Prostate gland (tissue), 2 donors: ENCODE results near the gene CPXM2. TPM values are rescaled to one million over a fixed set of nuclear protein-coding genes. Genes with fewer than 3 reads are reported as not detected.

Experiments
- DNase-seq: peaks from one replicate; pipeline ENCODE4 v3.0.0-alpha.2; 2019; ENCODE audit warnings: low spot score
- H3K27ac ChIP-seq, 2 donors: fragments of 200-600 bp; sonication (generic); 2 replicates each; pipeline ENCODE4 v1.5.1; 2017 to 2019
- H3K27me3 ChIP-seq: fragments of 200-600 bp; sonication (generic); replicated peaks from 2 replicates; pipeline ENCODE4 v1.5.1; 2019; ENCODE audit not compliant: insufficient read depth
- H3K36me3 ChIP-seq, 2 donors: fragments of 200-600 bp; sonication (generic); 1 replicate in 1 of 2; 2 replicates in 1 of 2; pipeline versions ENCODE4 v1.5.1 to v1.8.1; 2017 to 2019
- H3K4me1 ChIP-seq: fragments of 200-600 bp; sonication (generic); replicated peaks from 2 replicates; pipeline ENCODE4 v1.5.1; 2019
- H3K4me3 ChIP-seq, 2 donors: fragments of 200-600 bp; sonication (generic); 2 replicates each; pipeline ENCODE4 v1.5.1; 2017 to 2019
- H3K9me3 ChIP-seq: fragments of 200-600 bp; sonication (generic); 2 replicates; pipeline ENCODE4 v1.5.1; 2017
- CTCF ChIP-seq, 4 experiments: fragments of 200-600 bp in 2 of 4; fragments of 450-650 bp in 2 of 4; sonication (generic) in 2 of 4; IDR thresholded peaks; 1 replicate in 3 of 4; 2 replicates in 1 of 4; pipeline ENCODE4 v1.5.1; 2016 to 2019; ENCODE audit warnings: antibody characterized with exemption in 4 of 4, mild to moderate bottlenecking in 2 of 4, moderate library complexity in 2 of 4
- POLR2A ChIP-seq: fragments of 450-650 bp; IDR thresholded peaks from one replicate; pipeline ENCODE4 v1.6.1; 2016; ENCODE audit warnings: antibody characterized with exemption, mild to moderate bottlenecking
- POLR2AphosphoS5 ChIP-seq: sonication (generic); formaldehyde crosslinking; IDR thresholded peaks from one replicate; pipeline ENCODE4 v1.6.1; 2017; ENCODE audit warnings: antibody characterized with exemption
- WGBS: methylation state at CpG from one replicate; pipeline ENCODE4 v1.1.5; 2018; 5-methylcytosine and 5-hydroxymethylcytosine counted together
- intact Hi-C: fragments of 100-400 bp; cut with DNase I; formaldehyde crosslinking; loops from one replicate; pipeline ENCODE4 v1.14.2; 2022
- total RNA-seq, 2 donors: library from RNA; depleted of rRNA; stranded (reverse); fragments of >200 nt; gene quantifications; one replicate each; pipeline ENCODE4 v1.1.0, GENCODE V29; 2016

The CPXM2 gene
- total RNA-seq, 2 donors from 2014 or later, result 5.4 to 27.4 TPM

- TF ChIP-seq CTCF (IDR thresholded peaks at IDR 0.05) (no peak), POLR2A (no peak), POLR2AphosphoS5 (no peak)
- no peaks in the 10 kb centered on the region for H3K27me3 ChIP-seq
- no peak for DNase-seq
- intact Hi-C loops, result no loop called here
- no peak overlapping the region for H3K27ac ChIP-seq
- no peaks in the 10 kb centered on the region for H3K9me3 ChIP-seq
- no peaks in the 10 kb centered on the region for H3K36me3 ChIP-seq
- no peak overlapping the region for H3K4me3 ChIP-seq
- no peaks in the 10 kb centered on the region for H3K4me1 ChIP-seq
Measured at GRCh38 chr10:123809632-123810031, 82.0 kb downstream of the CPXM2 start.

GRCh38 chr10:123808906-123809305 lies 82.7 kb downstream of the CPXM2 start:
- TF ChIP-seq CTCF (IDR thresholded peaks at IDR 0.05) (no peak), POLR2A (no peak), POLR2AphosphoS5 (no peak)
- intact Hi-C loops, result no loop called here
- Histone ChIP-seq H3K4me3 (no peak overlapping the region), H3K27ac (no peak overlapping the region), H3K9me3 (no peaks in the 10 kb centered on the region), H3K36me3 (no peaks in the 10 kb centered on the region), H3K27me3 (no peaks in the 10 kb centered on the region), H3K4me1 (no peaks in the 10 kb centered on the region)
- 42% methylated on average over 6 of the region's 6 CpGs for WGBS
- no peak for DNase-seq

- DNase-seq, result no peak
- Histone ChIP-seq H3K27ac (no peak overlapping the region), H3K36me3 (no peaks in the 10 kb centered on the region), H3K4me1 (no peaks in the 10 kb centered on the region), H3K27me3 (no peaks in the 10 kb centered on the region), H3K4me3 (no peak overlapping the region), H3K9me3 (no peaks in the 10 kb centered on the region)
- TF ChIP-seq CTCF (IDR thresholded peaks at IDR 0.05) (no peak), POLR2AphosphoS5 (no peak), POLR2A (no peak)
- intact Hi-C loops, result no loop called here
- 80% methylated on average over 2 of the region's 2 CpGs for WGBS
Measured at GRCh38 chr10:123808286-123808685, 83.3 kb downstream of the CPXM2 start.

- no peak overlapping the region for H3K27ac ChIP-seq
Measured at GRCh38 chr10:123807444-123808035, 84.1 kb downstream of the CPXM2 start.

More at GRCh38 chr10:123807444-123808035, 84.1 kb downstream of the CPXM2 start:
- no peaks in the 10 kb centered on the region for H3K9me3 ChIP-seq
- intact Hi-C loops, result no loop called here
- H3K36me3 ChIP-seq, result no peaks in the 10 kb centered on the region
- no peak overlapping the region for H3K4me3 ChIP-seq
- H3K4me1 ChIP-seq, result no peaks in the 10 kb centered on the region
- WGBS, result 26% methylated on average over 5 of the region's 5 CpGs
- TF ChIP-seq POLR2A (no peak), POLR2AphosphoS5 (no peak), CTCF (IDR thresholded peaks at IDR 0.05) (no peak)
- H3K27me3 ChIP-seq, result no peaks in the 10 kb centered on the region
- DNase-seq, result no peak
